H1 (cell line): ENCODE measurements around the gene TMEM266. TPM values are rescaled to one million over a fixed set of nuclear protein-coding genes. Genes with fewer than 3 reads are reported as not detected.

ENCODE experiments used
- TCF12 ChIP-seq: IDR thresholded peaks from 2 replicates; pipeline ENCODE4 v1.6.1; 2011; ENCODE audit warnings: low read depth, mild to moderate bottlenecking, low read length
- polyA plus RNA-seq, 7 experiments: library from polyadenylated mRNA; depleted of rRNA in 3 of 7; stranded (reverse) in 5 of 7; unstranded in 2 of 7; fragments of >200 nt in 5 of 7; fragments of 200-250 nt in 2 of 7; gene quantifications; 1 replicate in 5 of 7; 2 replicates in 1 of 7; 4 replicates in 1 of 7; pipeline versions ENCODE4 v1.2.1 to v1.2.3, GENCODE V29; 2011 to 2013; ENCODE audit warnings: missing spikeins in 2 of 7, mixed read lengths in 2 of 7
- total RNA-seq: library from RNA; stranded (reverse); fragmentation: NEBNext Ultra II Directional; extraction: Animal tissue kit (Norgen Biotek cat#: 25700); gene quantifications from 2 replicates; pipeline ENCODE4 v1.2.1, GENCODE V29; 2021

The TMEM266 gene
- total and polyA plus RNA-seq, 2 of the 8 experiments (the other 6 are each of a cell fraction or from before 2014, with no cell fraction given), result 2.6 TPM

GRCh38 chr15:76190070-76190564 is 130.3 kb downstream of the TMEM266 start (continued):
- no peak for TF ChIP-seq TCF12
